Mucosa of descending colon (tissue), 3 donors: Measurements from ENCODE around the gene HDAC4. TPM values are rescaled to one million over a fixed set of nuclear protein-coding genes. Genes with fewer than 3 reads are reported as not detected.
A peak's percentile ranks its signal among the peaks of the same experiment; 100 is the strongest.

Experiments used
- ATAC-seq: fragments of 200-7000 bp; cut with Tn5 transposase; one replicate; pipeline ENCODE4 v1.9.1; 2020; ENCODE audit warnings: mild to moderate bottlenecking, moderate library complexity
- DNase-seq, 3 donors: peaks; one replicate each; pipeline ENCODE4 v3.0.0-alpha.2; 2020
- H3K36me3 ChIP-seq: fragments of 200-600 bp; one replicate; pipeline ENCODE4 v1.8.0; 2021; ENCODE audit warnings: low read depth, mild to moderate bottlenecking
- H3K4me1 ChIP-seq: fragments of 200-600 bp; one replicate; pipeline ENCODE4 v1.8.0; 2021; ENCODE audit warnings: low read depth, mild to moderate bottlenecking
- H3K4me3 ChIP-seq: fragments of 200-600 bp; one replicate; pipeline ENCODE4 v1.8.0; 2021; ENCODE audit warnings: mild to moderate bottlenecking
- H3K9me3 ChIP-seq: fragments of 200-600 bp; one replicate; pipeline ENCODE4 v1.8.0; 2021; ENCODE audit warnings: mild to moderate bottlenecking
- intact Hi-C, 2 donors: fragments of 100-400 bp; cut with DNase I in 1 of 2; cut with micrococcal nuclease in 1 of 2; formaldehyde crosslinking; loops; one replicate each; pipeline versions ENCODE4 v1.11.0 to v1.11.1; 2022; cut with DNase I, micrococcal nuclease
- total RNA-seq, 3 donors: library from RNA; stranded (reverse); fragmentation: NEBNext Ultra II Directional in 2 of 3; extraction: Animal tissue kit (Norgen Biotek cat#: 25700) in 2 of 3; gene quantifications; one replicate each; pipeline versions ENCODE4 v1.2.1 to v1.2.4, GENCODE V29; 2021 to 2023
- TF ChIP-seq, protein P1 (sequence below): fragments of 200-600 bp; IDR thresholded peaks from one replicate; pipeline ENCODE4 v1.8.0; 2022; ENCODE audit warnings: antibody characterized with exemption, mild to moderate bottlenecking
- donor health status: DM: no; HTN: no; CAD: no; lungs with moderate emphysema.
- donor health status: DM: no; HTN: no; CAD: no.
- donor health status: DM: no; HTN: yes; CAD: no.

The HDAC4 gene
- total RNA-seq, 3 donors from 2014 or later = 41.4 to 147 (median 44.0) TPM

DNA sequence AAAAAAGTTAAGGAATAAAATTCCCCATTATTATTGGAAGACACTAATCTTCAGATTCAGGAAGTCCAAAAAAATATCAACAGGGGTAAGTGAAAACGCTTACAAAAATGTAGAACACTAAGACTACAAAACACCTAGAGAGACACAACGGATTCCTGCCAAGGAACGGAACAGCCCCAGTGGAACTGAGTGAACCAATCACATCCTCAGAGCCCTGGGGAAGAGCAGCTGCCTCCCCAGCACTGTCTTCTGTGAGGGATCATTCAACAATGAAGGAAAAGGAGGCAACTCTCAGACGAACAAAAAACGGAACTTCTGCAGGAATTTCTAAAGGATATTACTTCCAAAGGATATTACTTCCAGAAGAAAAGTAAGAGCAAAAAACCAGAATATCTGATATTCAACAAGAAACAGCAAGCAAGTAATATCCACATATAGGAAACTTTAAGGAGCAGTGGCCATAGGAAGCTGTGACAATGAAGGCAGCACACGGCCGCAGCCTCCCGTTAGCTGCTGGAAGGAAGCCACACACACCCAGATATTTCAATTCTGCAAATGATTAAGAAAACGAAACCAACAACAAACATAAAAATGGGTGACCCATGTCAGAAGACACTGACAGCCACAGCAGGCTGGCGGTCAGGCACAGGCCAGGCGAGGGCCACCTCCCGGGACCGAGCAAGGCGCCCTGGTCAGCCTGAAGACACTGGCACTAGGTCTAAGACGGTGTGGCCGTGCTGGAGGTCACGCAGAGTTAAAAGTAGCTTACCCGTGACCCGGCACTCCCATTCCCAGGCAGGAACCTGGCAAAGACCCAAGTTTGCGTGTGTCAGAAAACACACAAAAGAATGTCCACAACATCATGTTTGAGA, 81.8 kb downstream of the HDAC4 start:
- peak; percentile 32 for ATAC-seq
- Histone ChIP-seq H3K9me3 (no peaks in the 10 kb centered on the region), H3K4me1 (peaks cover 24% of the 10 kb centered on the region), H3K4me3 (no peak overlapping the region), H3K36me3 (no peaks in the 10 kb centered on the region)
- peak in 1 of 3 donors; percentile 56 for DNase-seq
- intact Hi-C loops = no loop called here
- TF ChIP-seq, protein P1, sequence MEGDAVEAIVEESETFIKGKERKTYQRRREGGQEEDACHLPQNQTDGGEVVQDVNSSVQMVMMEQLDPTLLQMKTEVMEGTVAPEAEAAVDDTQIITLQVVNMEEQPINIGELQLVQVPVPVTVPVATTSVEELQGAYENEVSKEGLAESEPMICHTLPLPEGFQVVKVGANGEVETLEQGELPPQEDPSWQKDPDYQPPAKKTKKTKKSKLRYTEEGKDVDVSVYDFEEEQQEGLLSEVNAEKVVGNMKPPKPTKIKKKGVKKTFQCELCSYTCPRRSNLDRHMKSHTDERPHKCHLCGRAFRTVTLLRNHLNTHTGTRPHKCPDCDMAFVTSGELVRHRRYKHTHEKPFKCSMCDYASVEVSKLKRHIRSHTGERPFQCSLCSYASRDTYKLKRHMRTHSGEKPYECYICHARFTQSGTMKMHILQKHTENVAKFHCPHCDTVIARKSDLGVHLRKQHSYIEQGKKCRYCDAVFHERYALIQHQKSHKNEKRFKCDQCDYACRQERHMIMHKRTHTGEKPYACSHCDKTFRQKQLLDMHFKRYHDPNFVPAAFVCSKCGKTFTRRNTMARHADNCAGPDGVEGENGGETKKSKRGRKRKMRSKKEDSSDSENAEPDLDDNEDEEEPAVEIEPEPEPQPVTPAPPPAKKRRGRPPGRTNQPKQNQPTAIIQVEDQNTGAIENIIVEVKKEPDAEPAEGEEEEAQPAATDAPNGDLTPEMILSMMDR = no peak

DNA sequence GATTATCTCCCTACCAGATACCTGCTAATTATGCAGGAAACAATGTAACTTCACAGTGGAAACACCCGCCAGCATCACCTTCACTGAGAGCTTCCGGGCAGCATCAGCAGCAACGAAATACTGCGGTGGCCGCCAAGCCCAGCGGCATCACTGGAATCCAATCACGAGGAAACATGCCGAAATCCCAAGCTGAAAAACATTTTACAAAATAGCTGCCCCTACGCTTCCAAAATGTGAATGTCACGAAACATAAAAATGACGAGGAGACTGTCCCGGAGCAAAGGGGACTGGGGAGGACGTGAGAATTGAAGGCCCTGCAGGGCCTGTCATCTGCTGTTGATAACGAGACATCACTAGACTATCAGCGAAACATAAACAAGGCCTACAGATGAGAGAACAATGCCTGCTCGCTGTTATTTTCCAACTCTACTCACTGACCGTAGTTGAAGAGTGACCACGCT, 82.6 kb downstream of the HDAC4 start:
- H3K36me3 ChIP-seq = no peaks in the 10 kb centered on the region
- ATAC-seq = no peak
- H3K9me3 ChIP-seq = no peaks in the 10 kb centered on the region
- intact Hi-C loops = no loop called here
- TF ChIP-seq, protein P1 = no peak
- peaks cover 19% of the 10 kb centered on the region for H3K4me1 ChIP-seq
- no peak for DNase-seq
- no peak overlapping the region for H3K4me3 ChIP-seq

DNA sequence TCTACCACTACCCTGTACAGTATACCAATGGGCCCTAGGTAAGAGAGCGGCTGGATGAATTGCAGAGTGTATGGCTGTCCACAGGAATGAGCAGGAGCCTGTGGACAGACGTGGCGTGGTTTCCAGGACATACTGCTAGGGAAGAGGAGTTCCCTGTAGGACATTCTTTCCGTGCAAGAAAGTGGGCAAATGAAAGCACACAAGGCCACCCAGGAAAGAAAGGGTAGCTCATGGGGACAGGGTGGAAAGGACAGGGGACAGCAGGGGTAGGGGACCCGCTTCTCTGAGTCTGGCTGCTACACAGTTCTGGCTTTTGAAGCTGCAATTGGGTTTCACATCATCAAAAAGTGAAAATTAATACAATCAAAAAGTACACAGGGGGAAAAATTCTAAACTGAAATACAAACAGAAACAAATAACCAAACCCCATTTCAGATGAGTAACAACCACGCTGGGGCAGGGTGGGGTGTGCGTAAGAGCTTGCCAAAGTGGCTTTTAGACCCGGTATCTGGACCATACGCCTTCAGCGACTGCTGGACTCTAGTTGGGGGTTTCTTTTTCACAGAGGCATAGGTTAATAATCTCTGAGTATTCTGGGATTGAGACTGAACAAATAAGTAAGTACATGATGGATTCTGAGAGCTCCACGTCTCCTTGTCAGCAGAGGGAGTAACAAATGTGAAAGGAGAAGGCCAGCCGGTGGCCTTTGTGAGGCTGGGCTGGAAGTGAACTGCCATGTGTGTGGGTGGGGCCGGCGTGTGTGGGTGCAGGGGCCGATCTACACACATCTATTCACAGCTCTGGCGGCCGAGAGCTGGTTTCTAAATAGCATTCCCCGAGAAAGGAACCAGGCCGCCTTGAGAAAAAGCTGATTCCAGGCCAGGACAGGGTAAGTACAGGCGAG, 84.0 kb downstream of the HDAC4 start:
- ATAC-seq (peak; percentile 40), DNase-seq (peak; percentile 32 to 63 (median 33))
- Histone ChIP-seq H3K4me1 (peaks cover 10% of the 10 kb centered on the region), H3K36me3 (no peaks in the 10 kb centered on the region), H3K4me3 (no peak overlapping the region), H3K9me3 (no peaks in the 10 kb centered on the region)
- intact Hi-C loops = no loop called here
- TF ChIP-seq, protein P1 = no peak

DNA sequence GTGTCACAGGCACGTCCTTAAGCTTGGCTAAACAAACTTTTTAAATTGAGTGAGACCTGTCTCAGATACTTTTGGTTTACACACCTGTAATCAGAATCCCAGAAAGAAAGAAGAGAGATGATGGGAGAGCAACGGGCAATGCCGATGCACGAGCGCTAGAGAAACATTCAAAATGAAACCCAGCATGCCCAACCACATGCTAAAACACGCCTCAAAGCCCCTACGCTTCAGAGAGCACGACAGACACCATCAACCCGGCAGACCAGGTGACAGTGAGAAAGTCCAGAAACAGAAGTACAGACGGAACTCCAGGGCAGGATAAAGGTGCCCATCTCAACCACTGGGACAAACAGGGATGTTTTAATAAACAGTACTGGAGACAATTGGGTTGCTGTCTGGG, 85.5 kb downstream of the HDAC4 start:
- ATAC-seq (no peak), DNase-seq (no peak)
- Histone ChIP-seq H3K4me3 (no peak overlapping the region), H3K9me3 (no peaks in the 10 kb centered on the region), H3K4me1 (peaks cover 15% of the 10 kb centered on the region), H3K36me3 (no peaks in the 10 kb centered on the region)
- TF ChIP-seq, protein P1 = no peak
- intact Hi-C loops = no loop called here

DNA sequence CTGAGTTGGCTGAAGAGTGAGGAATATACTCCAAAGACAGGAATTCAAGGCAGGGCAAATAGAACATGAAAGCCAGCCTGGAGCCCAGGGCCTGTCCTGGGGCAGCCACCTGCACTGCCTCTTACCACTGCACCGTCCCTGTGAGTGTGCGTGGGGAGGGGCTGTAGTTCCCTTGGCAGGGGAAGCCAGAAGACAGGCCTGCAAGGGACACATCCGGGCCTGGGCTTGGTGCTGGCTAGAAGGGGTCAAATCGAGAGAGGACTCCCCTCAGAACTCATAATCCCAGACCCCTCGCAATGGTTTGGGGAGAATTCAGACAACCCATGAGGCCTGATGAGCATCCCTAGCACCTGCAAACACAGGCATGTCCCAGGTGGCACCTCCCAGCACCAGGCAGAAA, 87.0 kb downstream of the HDAC4 start:
- ATAC-seq = no peak
- intact Hi-C loops = no loop called here
- DNase-seq = peak in 1 of 3 donors; percentile 29

More for the DNA sequence above, 87.0 kb downstream of the HDAC4 start:
- Histone ChIP-seq H3K4me3 (no peak overlapping the region), H3K36me3 (no peaks in the 10 kb centered on the region), H3K9me3 (no peaks in the 10 kb centered on the region), H3K4me1 (peaks cover 5% of the 10 kb centered on the region)
- TF ChIP-seq, protein P1 = no peak
